HepG2 (cell line): ENCODE data around the gene MON1A. TPM values are rescaled to one million over a fixed set of nuclear protein-coding genes. Genes with fewer than 3 reads are reported as not detected.
A peak's percentile ranks its signal among the peaks of the same experiment; 100 is the strongest.

Experiments used
- BORCS8-MEF2B ChIP-seq: sonication (generic); formaldehyde crosslinking; IDR thresholded peaks from 2 replicates; pipeline ENCODE4 v1.8.0; 2022; ENCODE audit warnings: mild to moderate bottlenecking, missing genetic modification reagents
- CEBPB ChIP-seq: IDR thresholded peaks from 2 replicates; pipeline ENCODE4 v1.6.1; 2011; ENCODE audit warnings: low read depth, low read length, improper control_type of control experiment, borderline replicate concordance
- GMEB2 ChIP-seq: IDR thresholded peaks from 2 replicates; pipeline ENCODE4 v1.6.1; 2016; ENCODE audit warnings: missing biosample characterization, missing genetic modification reagents, low read depth
- HMG20A ChIP-seq: IDR thresholded peaks from 2 replicates; pipeline ENCODE4 v1.6.1; 2016; ENCODE audit warnings: borderline replicate concordance
- JUNB ChIP-seq: sonication (generic); formaldehyde crosslinking; IDR thresholded peaks from 2 replicates; pipeline ENCODE4 v1.8.0; 2022; ENCODE audit warnings: missing genetic modification reagents, mild to moderate bottlenecking, borderline replicate concordance
- NCOA1 ChIP-seq: sonication (generic); formaldehyde crosslinking; IDR thresholded peaks from 2 replicates; pipeline ENCODE4 v1.9.0; 2021; ENCODE audit warnings: missing genetic modification reagents
- PTBP1 ChIP-seq: fragments of 200-400 bp; formaldehyde crosslinking; IDR thresholded peaks from 2 replicates; pipeline ENCODE4 v1.6.1; 2018; ENCODE audit warnings: low read length, low read depth; ENCODE audit not compliant: poor library complexity, severe bottlenecking
- REXO4 ChIP-seq: sonication (generic); formaldehyde crosslinking; IDR thresholded peaks from 2 replicates; pipeline ENCODE4 v1.8.0; 2022; ENCODE audit warnings: missing genetic modification reagents, mild to moderate bottlenecking, borderline replicate concordance
- SNAI1 ChIP-seq: sonication (generic); formaldehyde crosslinking; IDR thresholded peaks from 2 replicates; pipeline ENCODE4 v1.5.0; 2020; ENCODE audit warnings: mild to moderate bottlenecking, missing genetic modification reagents, borderline replicate concordance
- ZNF101 ChIP-seq: sonication (generic); formaldehyde crosslinking; IDR thresholded peaks from 2 replicates; pipeline ENCODE4 v1.4.0; 2020; ENCODE audit warnings: mild to moderate bottlenecking, low read depth, missing genetic modification reagents, borderline replicate concordance
- ZNF598 ChIP-seq: sonication (generic); formaldehyde crosslinking; IDR thresholded peaks from 2 replicates; pipeline ENCODE4 v1.5.1; 2020; ENCODE audit warnings: mild to moderate bottlenecking, missing genetic modification reagents, borderline replicate concordance
- polyA plus RNA-seq, 8 experiments: library from polyadenylated mRNA; depleted of rRNA in 3 of 8; stranded (reverse) in 7 of 8; unstranded in 1 of 8; fragments of >200 nt; fragmentation: Illumina TruSeq in 4 of 8; extraction: Trizol in 4 of 8; gene quantifications; 2 replicates each; pipeline versions ENCODE4 v1.2.1 to v1.2.3, GENCODE V29; 2011 to 2016; ENCODE audit warnings: low read depth in 4 of 8, missing spikeins in 1 of 8, mixed read lengths in 1 of 8; ENCODE audit not compliant: insufficient read depth in 1 of 8
- total RNA-seq, 5 experiments: library from RNA; depleted of rRNA; stranded (reverse); fragments of >200 nt; fragmentation: Illumina TruSeq; extraction: Trizol; gene quantifications; 2 replicates each; pipeline ENCODE4 v1.2.3, GENCODE V29; 2016; ENCODE audit warnings: low read depth in 1 of 5
- TF ChIP-seq, protein P1 (sequence below): sonication (generic); formaldehyde crosslinking; IDR thresholded peaks from 2 replicates; pipeline ENCODE4 v1.5.0; 2020; ENCODE audit warnings: mild to moderate bottlenecking, missing genetic modification reagents, borderline replicate concordance
- TF ChIP-seq, protein P2 (sequence below): sonication (generic); formaldehyde crosslinking; IDR thresholded peaks from 2 replicates; pipeline ENCODE4 v1.5.1; 2020; ENCODE audit warnings: missing genetic modification reagents, mild to moderate bottlenecking, borderline replicate concordance
- TF ChIP-seq, protein P3 (sequence below): sonication (generic); formaldehyde crosslinking; IDR thresholded peaks from 2 replicates; pipeline ENCODE4 v1.5.0; 2020; ENCODE audit warnings: missing genetic modification reagents

Gene MON1A
- total and polyA plus RNA-seq, 2 of the 13 experiments (the other 11 are each of a cell fraction or from before 2014, with no cell fraction given), result 4.6 to 9.0 TPM

GRCh38 chr3:49929291-49930167 lies at the start of gene MON1A (continued):
- TF ChIP-seq, protein P1, sequence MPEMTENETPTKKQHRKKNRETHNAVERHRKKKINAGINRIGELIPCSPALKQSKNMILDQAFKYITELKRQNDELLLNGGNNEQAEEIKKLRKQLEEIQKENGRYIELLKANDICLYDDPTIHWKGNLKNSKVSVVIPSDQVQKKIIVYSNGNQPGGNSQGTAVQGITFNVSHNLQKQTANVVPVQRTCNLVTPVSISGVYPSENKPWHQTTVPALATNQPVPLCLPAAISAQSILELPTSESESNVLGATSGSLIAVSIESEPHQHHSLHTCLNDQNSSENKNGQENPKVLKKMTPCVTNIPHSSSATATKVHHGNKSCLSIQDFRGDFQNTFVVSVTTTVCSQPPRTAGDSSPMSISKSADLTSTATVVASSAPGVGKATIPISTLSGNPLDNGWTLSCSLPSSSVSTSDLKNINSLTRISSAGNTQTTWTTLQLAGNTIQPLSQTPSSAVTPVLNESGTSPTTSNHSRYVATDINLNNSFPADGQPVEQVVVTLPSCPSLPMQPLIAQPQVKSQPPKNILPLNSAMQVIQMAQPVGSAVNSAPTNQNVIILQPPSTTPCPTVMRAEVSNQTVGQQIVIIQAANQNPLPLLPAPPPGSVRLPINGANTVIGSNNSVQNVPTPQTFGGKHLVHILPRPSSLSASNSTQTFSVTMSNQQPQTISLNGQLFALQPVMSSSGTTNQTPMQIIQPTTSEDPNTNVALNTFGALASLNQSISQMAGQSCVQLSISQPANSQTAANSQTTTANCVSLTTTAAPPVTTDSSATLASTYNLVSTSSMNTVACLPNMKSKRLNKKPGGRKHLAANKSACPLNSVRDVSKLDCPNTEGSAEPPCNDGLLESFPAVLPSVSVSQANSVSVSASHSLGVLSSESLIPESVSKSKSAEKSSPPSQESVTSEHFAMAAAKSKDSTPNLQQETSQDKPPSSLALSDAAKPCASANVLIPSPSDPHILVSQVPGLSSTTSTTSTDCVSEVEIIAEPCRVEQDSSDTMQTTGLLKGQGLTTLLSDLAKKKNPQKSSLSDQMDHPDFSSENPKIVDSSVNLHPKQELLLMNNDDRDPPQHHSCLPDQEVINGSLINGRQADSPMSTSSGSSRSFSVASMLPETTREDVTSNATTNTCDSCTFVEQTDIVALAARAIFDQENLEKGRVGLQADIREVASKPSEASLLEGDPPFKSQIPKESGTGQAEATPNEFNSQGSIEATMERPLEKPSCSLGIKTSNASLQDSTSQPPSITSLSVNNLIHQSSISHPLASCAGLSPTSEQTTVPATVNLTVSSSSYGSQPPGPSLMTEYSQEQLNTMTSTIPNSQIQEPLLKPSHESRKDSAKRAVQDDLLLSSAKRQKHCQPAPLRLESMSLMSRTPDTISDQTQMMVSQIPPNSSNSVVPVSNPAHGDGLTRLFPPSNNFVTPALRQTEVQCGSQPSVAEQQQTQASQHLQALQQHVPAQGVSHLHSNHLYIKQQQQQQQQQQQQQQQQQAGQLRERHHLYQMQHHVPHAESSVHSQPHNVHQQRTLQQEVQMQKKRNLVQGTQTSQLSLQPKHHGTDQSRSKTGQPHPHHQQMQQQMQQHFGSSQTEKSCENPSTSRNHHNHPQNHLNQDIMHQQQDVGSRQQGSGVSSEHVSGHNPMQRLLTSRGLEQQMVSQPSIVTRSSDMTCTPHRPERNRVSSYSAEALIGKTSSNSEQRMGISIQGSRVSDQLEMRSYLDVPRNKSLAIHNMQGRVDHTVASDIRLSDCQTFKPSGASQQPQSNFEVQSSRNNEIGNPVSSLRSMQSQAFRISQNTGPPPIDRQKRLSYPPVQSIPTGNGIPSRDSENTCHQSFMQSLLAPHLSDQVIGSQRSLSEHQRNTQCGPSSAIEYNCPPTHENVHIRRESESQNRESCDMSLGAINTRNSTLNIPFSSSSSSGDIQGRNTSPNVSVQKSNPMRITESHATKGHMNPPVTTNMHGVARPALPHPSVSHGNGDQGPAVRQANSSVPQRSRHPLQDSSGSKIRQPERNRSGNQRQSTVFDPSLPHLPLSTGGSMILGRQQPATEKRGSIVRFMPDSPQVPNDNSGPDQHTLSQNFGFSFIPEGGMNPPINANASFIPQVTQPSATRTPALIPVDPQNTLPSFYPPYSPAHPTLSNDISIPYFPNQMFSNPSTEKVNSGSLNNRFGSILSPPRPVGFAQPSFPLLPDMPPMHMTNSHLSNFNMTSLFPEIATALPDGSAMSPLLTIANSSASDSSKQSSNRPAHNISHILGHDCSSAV, result no peak
- TF ChIP-seq SNAI1 (CRISPR knock-in tag) (no peak; the same call in 1 of the 2 replicates), REXO4 (CRISPR knock-in tag) (no peak), NCOA1 (CRISPR knock-in tag) (no peak), HMG20A (CRISPR knock-in tag) (no peak; the same call in 1 of the 2 replicates), ZNF101 (CRISPR knock-in tag) (no peak), GMEB2 (CRISPR knock-in tag) (no peak), ZNF598 (CRISPR knock-in tag) (peak; percentile 65; the same call in 1 of the 2 replicates), JUNB (no peak), BORCS8-MEF2B (no peak; the same call in 1 of the 2 replicates), PTBP1 (peak; percentile 16), CEBPB (peak; percentile 87)
- TF ChIP-seq, protein P2, sequence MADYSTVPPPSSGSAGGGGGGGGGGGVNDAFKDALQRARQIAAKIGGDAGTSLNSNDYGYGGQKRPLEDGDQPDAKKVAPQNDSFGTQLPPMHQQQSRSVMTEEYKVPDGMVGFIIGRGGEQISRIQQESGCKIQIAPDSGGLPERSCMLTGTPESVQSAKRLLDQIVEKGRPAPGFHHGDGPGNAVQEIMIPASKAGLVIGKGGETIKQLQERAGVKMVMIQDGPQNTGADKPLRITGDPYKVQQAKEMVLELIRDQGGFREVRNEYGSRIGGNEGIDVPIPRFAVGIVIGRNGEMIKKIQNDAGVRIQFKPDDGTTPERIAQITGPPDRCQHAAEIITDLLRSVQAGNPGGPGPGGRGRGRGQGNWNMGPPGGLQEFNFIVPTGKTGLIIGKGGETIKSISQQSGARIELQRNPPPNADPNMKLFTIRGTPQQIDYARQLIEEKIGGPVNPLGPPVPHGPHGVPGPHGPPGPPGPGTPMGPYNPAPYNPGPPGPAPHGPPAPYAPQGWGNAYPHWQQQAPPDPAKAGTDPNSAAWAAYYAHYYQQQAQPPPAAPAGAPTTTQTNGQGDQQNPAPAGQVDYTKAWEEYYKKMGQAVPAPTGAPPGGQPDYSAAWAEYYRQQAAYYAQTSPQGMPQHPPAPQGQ (CRISPR knock-in tag), result no peak
- TF ChIP-seq, protein P3, sequence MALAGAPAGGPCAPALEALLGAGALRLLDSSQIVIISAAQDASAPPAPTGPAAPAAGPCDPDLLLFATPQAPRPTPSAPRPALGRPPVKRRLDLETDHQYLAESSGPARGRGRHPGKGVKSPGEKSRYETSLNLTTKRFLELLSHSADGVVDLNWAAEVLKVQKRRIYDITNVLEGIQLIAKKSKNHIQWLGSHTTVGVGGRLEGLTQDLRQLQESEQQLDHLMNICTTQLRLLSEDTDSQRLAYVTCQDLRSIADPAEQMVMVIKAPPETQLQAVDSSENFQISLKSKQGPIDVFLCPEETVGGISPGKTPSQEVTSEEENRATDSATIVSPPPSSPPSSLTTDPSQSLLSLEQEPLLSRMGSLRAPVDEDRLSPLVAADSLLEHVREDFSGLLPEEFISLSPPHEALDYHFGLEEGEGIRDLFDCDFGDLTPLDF (CRISPR knock-in tag), result peak; percentile 81
